GM18499 (cell line): Measurements from ENCODE around the gene THOC6.

Experiments used
- ATAC-seq: cut with Tn5 transposase; IDR thresholded peaks from one replicate; pipeline ENCODE4 v1.9.1; 2021; ENCODE audit warnings: moderate number of reproducible peaks; ENCODE audit not compliant: insufficient read depth, unreplicated experiment

The THOC6 gene

DNA sequence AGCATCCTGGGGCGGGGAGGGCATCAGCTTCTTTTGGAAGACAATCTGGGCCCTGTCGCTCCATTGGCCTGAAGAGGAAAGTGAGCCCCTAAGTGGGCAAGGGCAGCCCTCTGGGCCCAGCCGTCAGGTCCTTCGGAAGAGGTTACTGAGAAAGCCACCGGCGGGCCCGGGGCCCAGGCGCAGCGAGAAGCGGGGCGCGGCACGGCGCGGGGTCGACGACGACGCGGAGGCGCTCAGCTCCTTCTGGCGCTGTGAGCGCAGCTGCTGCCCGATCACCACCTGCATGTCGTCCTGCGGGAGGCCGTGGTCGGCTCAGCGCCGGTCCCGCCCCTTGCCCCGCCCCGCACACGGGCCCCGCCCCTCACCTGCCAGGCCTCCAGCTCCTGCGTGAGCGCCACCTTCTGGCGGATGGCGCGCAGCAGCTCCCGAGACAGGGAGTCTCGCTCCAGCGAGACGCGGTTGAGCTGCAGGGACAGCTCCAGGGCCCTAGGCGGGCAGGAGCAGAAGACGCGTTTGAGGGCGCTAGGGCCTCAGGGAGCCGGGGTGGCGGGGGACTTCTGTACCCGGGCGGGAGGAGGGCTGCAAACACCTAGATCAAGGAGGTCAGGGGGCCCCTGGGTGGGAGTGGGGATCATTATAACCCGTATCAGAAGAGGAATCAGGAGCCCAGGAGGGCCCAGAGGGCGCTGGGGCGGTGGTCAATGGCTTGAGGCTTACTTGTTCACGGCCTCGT lies 4.3 kb downstream of the THOC6 start:
- no peak for ATAC-seq

GRCh38 chr16:3028716-3029319 lies 5.0 kb downstream of the THOC6 start:
- no peak for ATAC-seq

DNA sequence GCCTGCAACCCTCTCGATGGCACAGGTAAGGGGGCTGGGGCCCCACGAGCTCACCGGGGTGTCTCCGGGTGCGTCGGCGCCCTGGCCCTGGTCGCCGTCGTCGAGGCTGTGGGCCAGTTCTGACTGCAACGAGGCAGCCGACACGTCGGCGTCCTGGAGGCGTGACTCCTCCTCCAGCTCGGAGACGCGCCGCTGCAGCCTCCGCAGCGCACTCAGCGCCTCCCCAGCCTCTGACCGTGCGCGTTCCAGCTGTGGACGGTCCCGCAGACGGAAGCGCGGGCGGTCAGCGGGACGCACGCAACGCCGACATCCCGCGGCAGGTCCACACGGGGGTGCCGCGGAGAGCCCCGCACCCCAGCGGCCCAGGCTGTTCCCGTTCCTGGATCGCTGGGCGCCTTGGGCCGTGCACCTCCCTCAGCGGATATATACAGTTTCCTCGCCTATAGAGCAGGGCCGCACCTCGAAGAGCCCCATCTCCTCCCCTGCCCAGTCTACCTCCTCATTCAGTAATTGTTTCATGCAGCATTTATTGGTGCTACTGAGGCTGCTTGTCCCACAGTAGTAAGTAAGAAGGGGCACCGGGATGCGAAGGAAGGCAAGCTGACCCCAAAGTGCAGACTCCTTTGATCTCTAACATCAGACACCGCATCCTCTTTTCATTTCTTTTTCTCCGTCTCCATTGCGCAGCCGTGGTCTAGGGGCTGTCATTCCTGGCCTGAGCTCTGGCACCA lies 5.8 kb downstream of the THOC6 start:
- no peak for ATAC-seq

DNA sequence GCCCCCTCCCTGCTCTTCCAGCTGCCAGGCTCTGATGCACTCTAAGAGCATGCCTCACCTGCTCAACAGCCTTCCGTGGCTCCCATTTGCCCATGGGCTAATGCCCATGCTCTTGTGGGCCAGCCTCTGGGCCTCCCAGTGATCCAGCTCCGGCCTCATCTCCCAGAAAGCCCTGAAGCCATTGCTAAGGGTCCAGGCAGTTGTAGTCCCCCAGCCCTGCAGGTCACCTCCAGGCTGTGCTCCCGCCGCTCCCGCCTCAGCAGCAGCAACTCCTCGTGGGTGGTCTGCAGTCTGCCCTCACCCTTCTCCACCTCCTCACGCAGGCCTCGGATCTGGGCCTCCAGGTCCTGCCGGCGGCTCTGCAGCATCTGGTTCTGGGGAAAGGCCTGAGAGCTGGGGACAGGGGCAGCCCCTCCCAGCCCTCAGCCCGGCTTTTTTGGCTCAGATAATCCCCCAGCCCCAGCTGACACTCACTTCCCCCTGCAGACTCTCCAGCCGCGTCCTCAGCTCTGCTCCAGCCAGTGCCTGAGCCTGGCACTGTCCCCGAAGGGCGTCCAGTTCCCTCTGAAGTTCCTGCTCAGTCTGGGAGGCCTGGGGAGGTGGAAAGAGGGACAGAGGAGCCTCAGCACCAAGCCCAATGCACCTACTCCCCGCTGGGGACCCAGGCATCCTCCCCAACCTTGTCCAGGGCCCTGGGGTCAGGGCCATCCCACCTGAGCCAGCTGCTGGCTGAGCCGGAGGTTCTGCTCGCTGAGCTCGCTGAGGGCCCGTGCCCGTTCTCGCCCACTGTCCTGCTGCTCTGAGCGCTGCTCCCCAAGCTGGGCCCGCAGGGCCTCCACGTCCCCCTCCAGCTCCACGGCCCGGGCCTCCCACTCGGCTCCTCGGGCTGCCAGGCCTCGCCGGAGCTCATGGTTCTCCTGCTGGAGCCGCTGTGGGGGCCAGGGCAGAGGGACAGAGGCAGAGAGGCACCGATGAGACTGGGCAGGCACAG lies 6.7 kb downstream of the THOC6 start:
- ATAC-seq, result no peak

- no peak for ATAC-seq
These were observed 8.8 kb downstream of the THOC6 start for GRCh38 chr16:3032624-3033023.

- no peak for ATAC-seq
These were observed 11.6 kb downstream of the THOC6 start for GRCh38 chr16:3035289-3035971.

DNA sequence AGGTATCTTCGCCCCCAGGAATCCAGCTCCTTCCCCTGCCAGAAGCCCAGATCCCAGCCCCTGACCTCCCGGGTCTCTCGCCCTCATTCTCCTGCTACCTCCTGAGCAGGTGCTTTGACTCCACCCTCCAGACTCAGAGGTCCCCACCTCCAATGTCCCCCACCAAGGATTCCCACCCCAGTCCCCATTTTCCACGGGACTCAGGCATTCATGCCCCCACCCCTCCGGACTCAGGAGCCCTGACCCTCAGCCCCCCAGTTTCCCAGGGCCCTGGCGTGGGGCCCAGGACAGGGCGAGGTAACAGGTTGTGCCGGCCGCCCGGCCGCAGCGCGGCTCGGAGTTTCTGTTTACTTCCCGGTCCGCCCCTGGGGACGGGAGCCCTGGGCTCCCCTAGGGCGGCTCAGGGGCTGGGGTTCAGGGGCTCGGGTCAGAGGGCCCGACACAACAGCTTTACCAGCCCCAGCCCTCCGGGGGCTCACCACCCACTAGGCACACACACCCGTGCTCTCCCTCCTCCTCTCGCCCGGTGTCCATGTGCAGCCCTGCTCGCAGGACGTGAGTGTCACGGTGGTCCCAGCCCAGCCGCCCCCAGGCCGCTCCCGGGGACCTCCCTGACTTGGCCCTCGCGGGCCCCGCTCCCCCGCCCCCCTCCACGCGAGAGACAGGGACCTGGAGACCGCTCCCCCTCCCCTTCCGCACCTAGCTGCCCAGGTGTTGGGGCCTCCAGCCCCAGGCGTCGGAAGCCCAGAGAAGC lies 12.3 kb downstream of the THOC6 start:
- no peak for ATAC-seq

DNA sequence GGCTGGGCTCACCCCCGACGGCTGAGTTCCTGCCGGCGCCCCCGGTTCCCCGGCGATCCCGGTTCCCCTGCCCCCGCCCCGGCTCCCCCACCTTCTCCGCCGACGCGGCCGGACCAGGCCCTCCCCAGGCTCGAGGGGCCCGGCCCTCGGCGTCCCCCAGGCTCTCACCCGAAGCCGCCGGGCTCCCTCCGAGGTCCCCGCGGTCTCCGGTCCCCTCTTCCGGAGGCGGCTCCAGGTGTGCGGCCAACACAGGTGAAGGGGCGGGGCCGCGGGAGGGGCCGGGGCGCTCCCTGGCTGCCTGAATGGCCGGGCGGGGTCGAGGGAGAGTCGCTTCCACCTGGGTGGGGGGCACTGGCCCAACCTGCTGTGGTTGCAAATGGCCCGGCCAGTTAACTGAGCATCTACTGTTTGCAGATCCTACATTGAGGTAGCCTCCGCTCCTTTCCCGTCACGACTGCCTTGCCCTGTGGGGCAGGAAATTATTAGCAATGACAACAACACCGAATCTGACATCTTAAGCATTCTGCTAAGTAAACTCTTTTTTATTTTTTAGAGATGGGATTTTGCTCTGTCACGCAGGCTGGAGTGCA lies 13.0 kb downstream of the THOC6 start, which contains the start of gene BICDL2:
TSS of gene BICDL2 (minus strand) at position 219 of the 590 bp plus-strand sequence. CDS start 1,448 bp downstream, outside the sequence.
- no peak for ATAC-seq

DNA sequence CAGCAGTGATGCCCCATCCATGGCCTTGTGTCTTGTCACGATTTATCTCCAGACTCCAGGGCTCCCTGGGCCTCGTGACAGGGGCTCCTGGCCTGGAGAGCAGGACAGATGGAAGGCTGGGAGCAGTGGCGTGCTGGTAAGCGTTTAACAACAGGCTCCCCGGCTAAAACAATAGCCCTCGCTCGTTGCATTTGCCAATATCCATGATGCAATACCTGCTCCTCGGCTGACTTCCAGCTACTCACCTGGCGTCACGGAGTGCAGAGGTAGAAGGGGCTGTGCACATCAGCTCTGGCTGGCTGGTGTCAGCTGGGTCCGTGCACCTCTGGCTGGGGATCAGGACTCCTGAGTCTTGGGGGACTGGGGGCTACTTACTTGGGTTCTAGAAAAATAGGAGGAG lies 14.4 kb downstream of the THOC6 start:
- no peak for ATAC-seq

DNA sequence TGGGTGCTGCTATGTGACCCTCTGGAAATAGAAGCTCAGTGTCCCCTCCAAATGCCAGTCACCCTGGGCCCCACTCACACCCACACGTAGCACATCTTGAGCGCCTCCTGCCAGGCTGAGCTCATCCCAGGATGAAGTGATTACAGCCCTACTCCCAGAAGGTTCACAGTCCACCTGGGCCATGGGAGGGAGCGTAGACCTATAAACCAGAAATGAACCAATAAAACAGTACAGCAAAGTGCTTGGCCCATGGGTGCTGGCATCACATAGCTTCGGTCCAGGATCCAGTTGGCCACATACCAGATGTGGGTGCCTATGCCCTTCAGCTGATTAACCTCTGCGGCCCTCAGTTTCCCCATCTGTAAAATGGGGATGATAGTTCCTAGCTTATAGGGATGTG lies 15.1 kb downstream of the THOC6 start:
- no peak for ATAC-seq

- no peak for ATAC-seq
These were observed 18.5 kb downstream of the THOC6 start for GRCh38 chr16:3042376-3042775.

DNA sequence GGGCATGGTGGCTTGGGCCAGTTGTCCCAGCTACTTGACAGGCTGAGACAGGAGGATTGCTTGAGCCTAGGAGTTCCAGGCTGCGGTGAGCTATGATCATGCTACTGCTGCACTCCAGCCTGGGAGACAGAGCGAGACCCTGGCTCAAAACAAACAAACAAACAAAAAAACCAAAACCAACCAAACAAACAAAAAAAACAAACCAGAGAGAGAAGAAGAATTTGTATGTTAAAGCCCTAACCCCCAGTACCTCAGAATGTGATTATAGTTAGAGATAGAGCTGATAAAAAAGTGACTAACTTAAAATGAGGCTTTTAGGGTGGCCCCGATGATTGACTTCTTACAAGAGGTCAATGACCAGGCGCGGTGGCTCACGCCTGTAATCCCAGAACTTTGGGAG lies 20.9 kb downstream of the THOC6 start:
- no peak for ATAC-seq

- ATAC-seq, result no peak
These were observed 22.2 kb downstream of the THOC6 start, which contains the start of gene MMP25 for GRCh38 chr16:3045758-3046640. Gene MMP25, plus strand, starts transcription at chr16:3046561. Its CDS starts 357 bp downstream, at chr16:3046918.

- no peak for ATAC-seq
These were observed 23.0 kb downstream of the THOC6 start for GRCh38 chr16:3046641-3047386.

DNA sequence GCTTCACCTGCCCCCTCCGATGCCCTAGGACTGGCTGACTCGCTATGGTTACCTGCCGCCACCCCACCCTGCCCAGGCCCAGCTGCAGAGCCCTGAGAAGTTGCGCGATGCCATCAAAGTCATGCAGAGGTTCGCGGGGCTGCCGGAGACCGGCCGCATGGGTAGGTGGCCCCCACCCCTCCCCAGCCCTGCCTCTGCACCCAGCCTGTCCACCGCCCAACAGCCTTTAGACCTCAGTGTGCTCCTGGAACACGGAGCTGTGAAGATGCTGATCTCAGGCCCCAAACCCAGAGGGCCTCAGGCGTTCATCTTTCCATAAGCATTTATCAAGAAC lies 23.5 kb downstream of the THOC6 start:
- ATAC-seq, result no peak

GRCh38 chr16:3049921-3050481 lies 26.2 kb downstream of the THOC6 start:
- no peak for ATAC-seq

- ATAC-seq, result no peak
These were observed 26.7 kb downstream of the THOC6 start for GRCh38 chr16:3050487-3050886.
